IPS-NIHi7 (cell line): ENCODE data around the gene ETDC.
"Not testable (repeated sequence)": the region's sequence is repeated elsewhere in the genome, so short reads cannot be mapped to it uniquely, and the experiment has no call there.

Experiments used
- DNase-seq: peaks from one replicate; pipeline ENCODE4 v3.0.0; 2012; ENCODE audit warnings: mixed read lengths; ENCODE audit errors: extremely low spot score

ETDC gene

GRCh38 chrX:135309430-135309923, at the start of gene ETDC:
ETDC (plus strand) TSS chrX:135309480; CDS start chrX:135309480, 0 bp downstream.
- DNase-seq: no peak

- DNase-seq: not testable (repeated sequence)
Observed at GRCh38 chrX:135260976-135261375, 48.3 kb upstream of the ETDC start.

DNA sequence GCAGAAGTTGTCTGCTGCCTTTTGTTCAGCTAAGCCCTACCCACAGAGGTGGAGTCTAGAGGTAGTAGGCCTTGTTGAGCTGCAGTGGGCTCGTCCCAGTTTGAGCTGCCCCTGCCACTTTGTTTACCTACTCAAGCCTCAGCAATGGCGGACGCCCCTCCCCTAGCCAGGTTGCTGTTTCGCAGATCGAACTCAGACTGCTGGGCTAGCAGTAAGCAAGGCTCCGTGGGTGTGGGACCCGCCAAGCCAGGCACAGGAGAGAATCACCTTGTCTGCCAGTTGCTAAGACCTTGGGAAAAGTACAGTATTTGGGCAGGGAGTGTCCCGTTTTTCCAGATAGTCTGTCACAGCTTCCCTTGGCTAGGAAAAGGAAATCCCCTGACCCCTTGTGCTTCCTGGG, 45.9 kb upstream of the ETDC start:
- not testable (repeated sequence) for DNase-seq

DNA sequence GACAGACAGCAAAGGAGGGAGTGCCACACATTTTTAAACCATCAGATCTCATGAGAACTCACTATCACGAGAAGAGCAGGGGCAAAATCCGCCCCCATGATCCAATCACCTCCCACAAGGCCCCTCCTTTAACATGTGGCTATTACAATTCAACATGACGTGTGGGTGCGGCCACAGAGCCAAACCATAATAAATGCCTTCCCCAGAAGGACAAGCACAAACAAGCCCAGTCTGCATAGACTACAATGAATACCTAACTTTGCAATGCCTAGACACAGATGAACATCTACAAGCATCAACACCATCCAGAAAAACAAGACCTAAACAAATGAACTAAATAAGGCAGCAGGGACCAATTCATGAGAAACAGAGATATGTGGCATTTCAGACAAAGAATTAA, 45.1 kb upstream of the ETDC start:
- DNase-seq: no peak

DNA sequence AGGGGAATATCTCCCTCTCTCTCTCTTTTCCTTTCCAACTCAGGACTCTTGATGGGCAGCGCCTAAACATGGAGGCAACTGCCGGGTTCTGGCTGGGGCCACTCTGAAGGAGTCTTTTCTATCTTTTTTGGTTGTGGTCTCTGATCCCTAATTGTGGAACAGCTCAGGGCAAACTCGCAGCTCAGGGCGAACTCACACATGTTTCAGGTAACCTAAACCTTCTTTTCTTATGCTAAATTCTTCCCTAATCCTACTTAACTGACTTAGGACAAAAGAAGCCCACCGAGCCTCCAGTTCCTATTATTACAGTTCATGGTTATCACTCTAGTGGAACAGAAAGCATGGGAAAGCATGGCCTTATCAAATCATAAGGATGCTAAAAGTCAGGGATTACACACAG, 36.1 kb upstream of the ETDC start:
- peak; percentile 26 for DNase-seq

GRCh38 chrX:135275973-135276372, 33.3 kb upstream of the ETDC start:
- DNase-seq: no peak

- no peak for DNase-seq
Observed at GRCh38 chrX:135287266-135287823, 21.9 kb upstream of the ETDC start.

- DNase-seq: peak; percentile 87
Observed at GRCh38 chrX:135295238-135295943, 13.9 kb upstream of the ETDC start.

DNA sequence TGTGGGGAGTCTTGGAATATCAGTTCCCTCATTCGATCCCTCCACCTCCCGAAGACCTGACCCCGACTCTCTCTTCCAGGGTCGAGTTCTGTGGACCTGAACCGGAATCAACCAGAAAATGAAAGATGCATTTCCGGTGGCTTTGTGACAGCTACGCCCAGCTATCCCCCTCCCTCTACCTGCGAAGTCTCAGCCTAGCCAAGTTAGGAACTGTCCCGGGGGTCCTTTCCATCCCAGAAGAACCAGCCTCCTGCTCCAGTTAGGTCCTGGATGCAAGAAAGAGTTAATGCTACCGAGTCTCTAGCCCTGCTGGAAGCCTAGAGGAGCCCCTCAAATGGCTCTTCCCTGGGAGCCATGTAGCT, 13.4 kb upstream of the ETDC start:
- DNase-seq: peak; percentile 18

- no peak for DNase-seq
Observed at GRCh38 chrX:135302269-135302873, 6.9 kb upstream of the ETDC start.

DNA sequence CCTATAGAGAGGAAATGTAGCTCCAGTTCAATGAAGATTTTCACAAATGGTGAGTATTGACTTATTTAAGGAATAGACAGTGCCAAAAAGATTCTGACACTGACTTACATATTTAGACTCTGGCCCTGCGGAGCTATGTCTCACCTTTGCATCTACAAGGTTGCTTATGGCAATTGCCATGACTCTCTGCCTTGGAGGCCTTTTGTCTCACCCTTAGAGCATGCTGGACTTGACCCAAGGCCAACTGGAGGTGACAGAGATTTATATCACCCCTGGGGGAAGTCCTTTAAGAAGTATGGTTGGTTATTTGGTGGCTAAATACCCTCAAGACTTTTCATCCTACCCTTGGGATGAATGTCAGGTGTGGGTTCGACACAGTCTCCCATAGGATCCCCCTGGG, 4.5 kb upstream of the ETDC start:
- no peak for DNase-seq

DNA sequence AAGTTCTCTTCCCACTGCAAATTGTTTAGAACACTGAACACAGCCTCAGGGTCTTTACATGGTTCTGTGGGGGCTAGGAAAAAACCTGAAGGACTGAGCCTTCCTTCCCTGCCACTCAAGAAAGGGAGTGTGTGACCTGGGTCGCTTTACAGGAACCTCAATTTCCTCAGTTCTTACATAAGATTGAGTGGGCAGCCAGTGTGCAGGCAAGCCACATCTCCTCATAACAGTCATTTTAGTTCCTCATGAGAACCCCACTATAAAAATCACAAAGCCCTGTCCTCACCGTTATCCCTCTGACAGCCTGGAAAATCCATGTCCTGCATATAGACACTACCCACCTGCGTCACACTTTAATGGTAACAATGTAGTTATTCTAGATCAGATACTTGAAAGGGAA, 2.1 kb upstream of the ETDC start:
- DNase-seq: no peak

- no peak for DNase-seq
Observed at GRCh38 chrX:135308345-135308855, 880 bp upstream of the ETDC start.

- DNase-seq: no peak
Observed at GRCh38 chrX:135315864-135316263, 6.6 kb downstream of the ETDC start.

- DNase-seq: no peak
Observed at GRCh38 chrX:135324463-135324862, 15.2 kb downstream of the ETDC start.

DNA sequence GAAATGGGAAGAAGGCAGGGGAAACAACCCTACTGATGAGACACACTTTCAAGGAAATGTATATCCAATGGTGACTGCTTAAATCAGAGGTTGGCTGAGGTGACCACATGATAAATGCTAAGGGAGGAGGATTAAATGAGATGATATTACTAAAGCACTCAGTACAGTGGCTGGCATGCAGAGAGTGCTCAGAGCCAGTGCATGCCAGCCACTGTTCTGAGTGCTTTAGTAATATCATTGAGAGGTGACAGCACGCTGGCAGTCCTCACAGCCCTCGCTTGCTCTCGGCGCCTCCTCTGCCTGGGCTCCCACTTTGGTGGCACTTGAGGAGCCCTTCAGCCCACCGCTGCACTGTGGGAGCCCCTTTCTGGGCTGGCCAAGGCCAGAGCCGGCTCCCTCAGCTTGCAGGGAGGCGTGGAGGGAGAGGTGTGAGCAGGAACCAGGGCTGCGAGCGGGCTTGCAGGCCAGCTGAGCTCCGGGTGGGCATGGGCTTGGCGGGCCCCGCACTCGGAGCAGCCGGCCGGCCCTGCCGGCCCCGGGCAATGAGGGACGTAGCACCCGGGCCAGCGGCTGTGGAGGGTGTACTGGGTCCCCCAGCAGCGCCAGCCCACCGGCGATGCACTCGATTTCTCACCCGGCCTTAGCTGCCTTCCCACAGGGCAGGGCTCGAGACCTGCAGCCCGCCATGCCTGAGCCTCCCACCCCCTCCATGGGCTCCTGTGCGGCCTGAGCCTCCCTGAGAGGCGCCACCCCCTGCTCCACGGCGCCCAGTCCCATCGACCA, 15.9 kb downstream of the ETDC start:
- not testable (repeated sequence) for DNase-seq

GRCh38 chrX:135327299-135327698, 18.0 kb downstream of the ETDC start:
- no peak for DNase-seq

DNA sequence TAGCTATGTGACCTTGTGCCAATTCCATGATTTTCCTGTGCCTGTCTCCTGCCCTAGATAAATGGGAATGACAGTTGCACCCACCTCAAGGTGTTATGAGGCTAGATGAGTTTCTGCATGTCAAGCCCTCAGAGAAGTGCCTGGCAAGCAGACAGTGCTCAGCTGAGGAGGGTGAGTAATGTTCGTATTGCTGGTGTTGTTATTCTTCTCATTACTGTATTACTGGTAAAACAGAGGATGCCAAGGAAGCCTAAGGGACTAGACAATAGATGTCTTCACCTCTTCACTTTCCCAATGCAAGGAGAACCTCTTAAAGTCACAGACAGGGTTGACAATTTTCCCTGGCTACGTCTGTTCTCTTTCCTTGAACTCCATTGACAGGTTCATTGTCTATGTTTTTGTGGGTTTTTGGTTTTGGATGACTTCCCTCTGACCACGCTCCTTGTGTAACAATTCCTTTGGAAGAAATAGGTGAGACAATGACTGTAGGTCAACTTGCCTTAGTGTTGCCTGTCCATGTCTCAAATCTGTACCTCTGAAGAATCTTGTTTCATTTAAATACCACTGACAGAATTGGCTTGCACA, 19.2 kb downstream of the ETDC start:
- no peak for DNase-seq

DNA sequence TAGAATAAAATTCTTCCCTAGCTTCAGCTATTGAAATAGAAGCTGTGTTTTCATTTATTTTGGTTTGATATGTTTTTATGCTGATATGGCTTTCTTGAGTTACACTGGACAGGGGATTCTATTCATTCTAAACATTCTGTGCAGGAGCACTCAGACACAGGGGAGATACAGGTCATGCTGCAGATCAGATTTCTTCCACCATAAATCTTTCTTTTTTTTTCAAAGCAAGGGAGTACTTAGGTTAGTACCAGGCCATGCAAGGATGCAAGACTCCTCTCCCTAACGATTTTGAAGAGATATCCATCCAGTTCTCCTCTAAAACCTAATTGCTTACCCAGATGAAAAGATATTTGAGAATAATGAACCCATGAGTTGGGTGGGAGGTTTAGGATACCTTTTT, 21.4 kb downstream of the ETDC start:
- DNase-seq: no peak

GRCh38 chrX:135331525-135331924, 22.2 kb downstream of the ETDC start:
- DNase-seq: no peak

GRCh38 chrX:135340831-135341230, 31.6 kb downstream of the ETDC start:
- no peak for DNase-seq

- DNase-seq: no peak
Observed at GRCh38 chrX:135345107-135345589, 35.9 kb downstream of the ETDC start.
